ENCODE measurements around the gene LRRC45.

Gene LRRC45

DNA sequence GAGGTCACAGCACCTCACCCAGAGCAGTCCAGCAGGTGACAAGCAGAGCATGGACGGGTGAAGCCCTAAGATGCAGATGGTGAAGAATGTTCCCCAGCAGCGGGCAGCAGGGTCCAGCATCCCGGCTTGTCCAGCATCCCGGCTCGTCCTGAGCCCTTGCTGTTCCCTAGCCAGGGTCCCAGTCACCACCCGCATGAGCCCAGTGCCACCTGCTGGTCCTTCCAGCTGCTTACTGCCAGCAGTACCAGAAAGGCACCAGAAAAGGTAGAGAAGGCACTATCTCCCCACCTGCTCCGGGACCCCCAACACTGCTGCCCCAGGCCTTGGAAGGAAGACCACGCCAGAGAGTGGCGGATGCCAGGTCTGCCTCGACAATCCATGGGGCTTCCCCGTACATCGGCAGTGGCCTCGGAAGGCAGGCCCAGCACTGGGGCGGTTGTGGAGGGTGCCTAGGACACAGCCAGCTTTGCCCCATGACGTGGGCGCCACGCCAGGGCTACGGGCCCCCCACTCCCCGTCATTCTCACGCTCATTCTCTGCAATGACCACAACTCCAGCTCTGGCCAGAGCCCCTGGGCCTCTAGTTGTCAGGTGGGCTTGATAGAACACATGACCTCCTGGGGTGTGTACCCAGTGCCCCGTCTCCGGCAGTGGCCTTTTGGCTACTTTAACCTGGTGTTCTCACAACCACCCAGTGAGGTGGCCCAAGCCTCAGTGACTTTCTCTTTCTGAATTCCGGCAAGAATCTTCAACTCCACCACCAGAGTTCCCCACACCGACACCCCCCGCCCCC lies 1.8 kb upstream of the LRRC45 start:
- peak; percentile 87; the same call in 1 of the 2 replicates for TF ChIP-seq ZFP3 (CRISPR knock-in tag; IDR thresholded peaks at IDR 0.05)
- TF ChIP-seq ZFP30 (CRISPR knock-in tag; IDR thresholded peaks at IDR 0.05) = no peak
- no peak for TF ChIP-seq GLIS3 (CRISPR knock-in tag; IDR thresholded peaks at IDR 0.05)
- no peak for TF ChIP-seq ARNTL (CRISPR knock-in tag; IDR thresholded peaks at IDR 0.05; ENCODE audit: borderline replicate concordance, low read depth)
- TF ChIP-seq, protein P1, sequence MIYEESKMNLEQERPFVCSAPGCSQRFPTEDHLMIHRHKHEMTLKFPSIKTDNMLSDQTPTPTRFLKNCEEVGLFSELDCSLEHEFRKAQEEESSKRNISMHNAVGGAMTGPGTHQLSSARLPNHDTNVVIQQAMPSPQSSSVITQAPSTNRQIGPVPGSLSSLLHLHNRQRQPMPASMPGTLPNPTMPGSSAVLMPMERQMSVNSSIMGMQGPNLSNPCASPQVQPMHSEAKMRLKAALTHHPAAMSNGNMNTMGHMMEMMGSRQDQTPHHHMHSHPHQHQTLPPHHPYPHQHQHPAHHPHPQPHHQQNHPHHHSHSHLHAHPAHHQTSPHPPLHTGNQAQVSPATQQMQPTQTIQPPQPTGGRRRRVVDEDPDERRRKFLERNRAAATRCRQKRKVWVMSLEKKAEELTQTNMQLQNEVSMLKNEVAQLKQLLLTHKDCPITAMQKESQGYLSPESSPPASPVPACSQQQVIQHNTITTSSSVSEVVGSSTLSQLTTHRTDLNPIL (CRISPR knock-in tag; IDR thresholded peaks at IDR 0.05; ENCODE audit: low read depth) = no peak
- TF ChIP-seq ZNF8 (CRISPR knock-in tag; IDR thresholded peaks at IDR 0.05) = no peak
- TF ChIP-seq, protein P2, sequence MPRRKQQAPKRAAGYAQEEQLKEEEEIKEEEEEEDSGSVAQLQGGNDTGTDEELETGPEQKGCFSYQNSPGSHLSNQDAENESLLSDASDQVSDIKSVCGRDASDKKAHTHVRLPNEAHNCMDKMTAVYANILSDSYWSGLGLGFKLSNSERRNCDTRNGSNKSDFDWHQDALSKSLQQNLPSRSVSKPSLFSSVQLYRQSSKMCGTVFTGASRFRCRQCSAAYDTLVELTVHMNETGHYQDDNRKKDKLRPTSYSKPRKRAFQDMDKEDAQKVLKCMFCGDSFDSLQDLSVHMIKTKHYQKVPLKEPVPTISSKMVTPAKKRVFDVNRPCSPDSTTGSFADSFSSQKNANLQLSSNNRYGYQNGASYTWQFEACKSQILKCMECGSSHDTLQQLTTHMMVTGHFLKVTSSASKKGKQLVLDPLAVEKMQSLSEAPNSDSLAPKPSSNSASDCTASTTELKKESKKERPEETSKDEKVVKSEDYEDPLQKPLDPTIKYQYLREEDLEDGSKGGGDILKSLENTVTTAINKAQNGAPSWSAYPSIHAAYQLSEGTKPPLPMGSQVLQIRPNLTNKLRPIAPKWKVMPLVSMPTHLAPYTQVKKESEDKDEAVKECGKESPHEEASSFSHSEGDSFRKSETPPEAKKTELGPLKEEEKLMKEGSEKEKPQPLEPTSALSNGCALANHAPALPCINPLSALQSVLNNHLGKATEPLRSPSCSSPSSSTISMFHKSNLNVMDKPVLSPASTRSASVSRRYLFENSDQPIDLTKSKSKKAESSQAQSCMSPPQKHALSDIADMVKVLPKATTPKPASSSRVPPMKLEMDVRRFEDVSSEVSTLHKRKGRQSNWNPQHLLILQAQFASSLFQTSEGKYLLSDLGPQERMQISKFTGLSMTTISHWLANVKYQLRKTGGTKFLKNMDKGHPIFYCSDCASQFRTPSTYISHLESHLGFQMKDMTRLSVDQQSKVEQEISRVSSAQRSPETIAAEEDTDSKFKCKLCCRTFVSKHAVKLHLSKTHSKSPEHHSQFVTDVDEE (CRISPR knock-in tag; IDR thresholded peaks at IDR 0.05) = no peak
- peak; percentile 45 for ATAC-seq

DNA sequence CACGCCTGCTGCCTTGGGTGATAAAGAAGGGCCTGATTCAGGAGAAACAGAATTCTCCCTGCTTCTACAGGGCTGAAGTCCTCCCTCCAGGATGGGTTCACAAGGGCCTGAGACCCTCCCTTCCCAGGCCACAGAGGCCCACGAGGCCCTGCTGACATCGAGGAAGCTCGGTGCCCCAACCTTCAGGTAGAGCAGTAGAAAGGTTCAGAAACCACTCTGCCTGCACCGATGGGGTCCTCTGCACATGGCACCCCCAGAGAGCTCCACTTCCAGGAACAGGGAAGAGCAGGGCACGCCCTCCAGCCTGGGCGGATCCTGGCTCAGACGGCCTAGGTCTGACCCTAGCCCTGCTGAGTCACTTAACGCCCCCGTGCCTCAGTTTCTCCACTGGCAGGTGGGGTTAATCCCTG lies 1.2 kb upstream of the LRRC45 start:
- ATAC-seq = no peak

DNA sequence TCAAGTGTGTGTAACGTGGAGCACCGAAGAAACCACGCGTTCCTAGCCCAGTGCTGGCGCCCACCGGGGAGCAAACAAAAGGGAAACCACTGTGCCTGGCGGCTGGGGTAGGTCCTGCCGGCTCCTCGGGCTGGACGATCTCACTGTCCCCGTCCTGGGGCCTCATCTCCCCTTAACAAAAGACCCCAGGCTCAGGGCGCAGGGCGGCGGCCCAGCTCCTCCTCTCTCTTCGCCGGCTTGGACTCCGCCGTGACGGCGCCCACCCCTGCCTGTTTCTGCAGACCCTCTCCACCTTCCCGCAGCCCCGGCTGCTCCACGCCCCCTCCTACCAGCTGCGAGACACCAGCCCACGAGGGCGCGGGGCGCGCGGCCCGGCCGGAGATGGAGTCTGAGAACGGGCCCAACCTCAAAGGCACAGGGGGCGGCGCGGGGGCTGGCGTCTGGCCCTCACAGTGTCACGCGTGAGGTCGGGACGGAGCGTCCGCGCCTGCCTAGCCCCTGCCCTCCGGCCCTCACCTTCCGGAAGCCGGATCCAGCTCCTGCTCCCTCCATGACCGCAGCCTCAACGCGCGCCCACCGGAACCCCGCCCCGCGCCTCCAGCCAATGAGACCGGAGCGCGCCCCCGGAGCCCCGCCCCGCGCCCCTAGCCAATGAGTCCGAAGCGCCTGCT lies 660 bp upstream of the LRRC45 start, which contains the start of gene CENPX:
Gene CENPX (minus strand): TSS at position 569 of the 671 bp plus-strand sequence. CDS start 17 bp downstream, at position 552.
- ATAC-seq = peak; percentile 77
- TF ChIP-seq GLIS3 (CRISPR knock-in tag; IDR thresholded peaks at IDR 0.05) (no peak), ZNF565 (CRISPR knock-in tag; conservative IDR thresholded peaks at IDR 0.05; ENCODE audit: low read depth) (no peak), ZC3H10 (CRISPR knock-in tag; IDR thresholded peaks at IDR 0.05) (no peak), ZFP3 (CRISPR knock-in tag; IDR thresholded peaks at IDR 0.05) (no peak), ZFP30 (CRISPR knock-in tag; IDR thresholded peaks at IDR 0.05) (no peak)
- TF ChIP-seq, protein P2 (CRISPR knock-in tag; IDR thresholded peaks at IDR 0.05) = no peak
- TF ChIP-seq, protein P3, sequence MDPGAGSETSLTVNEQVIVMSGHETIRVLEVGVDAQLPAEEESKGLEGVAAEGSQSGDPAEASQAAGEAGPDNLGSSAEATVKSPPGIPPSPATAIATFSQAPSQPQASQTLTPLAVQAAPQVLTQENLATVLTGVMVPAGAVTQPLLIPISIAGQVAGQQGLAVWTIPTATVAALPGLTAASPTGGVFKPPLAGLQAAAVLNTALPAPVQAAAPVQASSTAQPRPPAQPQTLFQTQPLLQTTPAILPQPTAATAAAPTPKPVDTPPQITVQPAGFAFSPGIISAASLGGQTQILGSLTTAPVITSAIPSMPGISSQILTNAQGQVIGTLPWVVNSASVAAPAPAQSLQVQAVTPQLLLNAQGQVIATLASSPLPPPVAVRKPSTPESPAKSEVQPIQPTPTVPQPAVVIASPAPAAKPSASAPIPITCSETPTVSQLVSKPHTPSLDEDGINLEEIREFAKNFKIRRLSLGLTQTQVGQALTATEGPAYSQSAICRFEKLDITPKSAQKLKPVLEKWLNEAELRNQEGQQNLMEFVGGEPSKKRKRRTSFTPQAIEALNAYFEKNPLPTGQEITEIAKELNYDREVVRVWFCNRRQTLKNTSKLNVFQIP (CRISPR knock-in tag; IDR thresholded peaks at IDR 0.05; ENCODE audit: borderline replicate concordance, low read depth) = no peak
- TF ChIP-seq, protein P4, sequence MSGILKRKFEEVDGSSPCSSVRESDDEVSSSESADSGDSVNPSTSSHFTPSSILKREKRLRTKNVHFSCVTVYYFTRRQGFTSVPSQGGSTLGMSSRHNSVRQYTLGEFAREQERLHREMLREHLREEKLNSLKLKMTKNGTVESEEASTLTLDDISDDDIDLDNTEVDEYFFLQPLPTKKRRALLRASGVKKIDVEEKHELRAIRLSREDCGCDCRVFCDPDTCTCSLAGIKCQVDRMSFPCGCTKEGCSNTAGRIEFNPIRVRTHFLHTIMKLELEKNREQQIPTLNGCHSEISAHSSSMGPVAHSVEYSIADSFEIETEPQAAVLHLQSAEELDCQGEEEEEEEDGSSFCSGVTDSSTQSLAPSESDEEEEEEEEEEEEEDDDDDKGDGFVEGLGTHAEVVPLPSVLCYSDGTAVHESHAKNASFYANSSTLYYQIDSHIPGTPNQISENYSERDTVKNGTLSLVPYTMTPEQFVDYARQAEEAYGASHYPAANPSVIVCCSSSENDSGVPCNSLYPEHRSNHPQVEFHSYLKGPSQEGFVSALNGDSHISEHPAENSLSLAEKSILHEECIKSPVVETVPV (CRISPR knock-in tag; IDR thresholded peaks at IDR 0.05) = no peak

More for the DNA sequence above, 1.2 kb upstream of the LRRC45 start:
- no peak for TF ChIP-seq RARB (CRISPR knock-in tag; IDR thresholded peaks at IDR 0.05)

DNA sequence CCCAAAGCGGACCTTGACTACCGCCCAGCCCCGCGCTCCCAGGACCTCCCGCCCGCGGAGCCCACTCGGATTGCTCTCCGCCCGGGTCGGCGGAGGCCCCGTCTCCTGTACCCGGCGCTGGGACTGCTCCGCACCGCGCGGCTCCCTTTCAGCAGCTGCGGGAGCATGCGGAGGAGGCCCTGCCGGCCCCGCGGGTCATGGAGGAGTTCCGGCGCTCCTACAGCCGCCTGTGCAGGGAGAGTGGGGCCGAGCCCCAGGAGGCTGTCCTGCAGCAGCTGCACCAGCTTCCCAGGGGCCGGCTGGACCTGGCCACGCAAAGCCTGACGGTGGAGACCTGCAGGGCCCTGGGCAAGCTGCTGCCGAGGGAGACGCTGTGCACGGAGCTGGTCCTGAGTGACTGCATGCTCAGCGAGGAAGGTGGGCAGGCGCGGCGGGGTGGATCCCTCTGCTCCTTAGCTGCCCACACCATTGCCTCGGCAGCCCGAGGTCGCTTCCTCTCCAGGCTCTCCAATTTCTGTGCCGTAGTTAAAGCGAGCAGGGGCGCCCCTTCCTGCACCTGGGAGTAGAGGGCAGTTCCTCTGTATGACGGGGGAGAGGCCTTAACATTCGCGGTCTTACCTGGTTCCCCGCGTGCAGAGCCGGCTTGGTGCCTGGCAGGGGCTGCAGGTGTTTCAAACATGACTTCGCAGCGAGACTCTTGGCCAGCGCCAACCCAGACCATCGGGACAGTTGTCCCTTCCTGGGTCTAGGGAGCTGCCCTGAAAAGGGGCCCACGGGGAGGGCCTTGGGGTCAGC lies 539 bp downstream of the LRRC45 start:
- peak; percentile 28 for ATAC-seq

More for the DNA sequence above, 539 bp downstream of the LRRC45 start:
- TF ChIP-seq ZNF565 (CRISPR knock-in tag; conservative IDR thresholded peaks at IDR 0.05; ENCODE audit: low read depth) = no peak
